A673 (cell line): ENCODE results near the gene LDB2.

ENCODE experiments used
- EZH2 ChIP-seq: fragments of 200-600 bp; sonication (generic); IDR thresholded peaks from 2 replicates; pipeline ENCODE4 v1.6.1; 2017; ENCODE audit warnings: borderline replicate concordance, low read depth, mild to moderate bottlenecking, mixed read lengths, antibody characterized with exemption, low read length; ENCODE audit not compliant: poor library complexity, severe bottlenecking
- TF ChIP-seq, protein P1 (sequence below): fragments of 300-800, 200-600 bp; sonication (generic); conservative IDR thresholded peaks from 2 replicates; pipeline ENCODE4 v1.5.1; 2017; ENCODE audit warnings: low read depth, mild to moderate bottlenecking, antibody characterized with exemption, low read length, moderate library complexity, mixed read lengths

DNA sequence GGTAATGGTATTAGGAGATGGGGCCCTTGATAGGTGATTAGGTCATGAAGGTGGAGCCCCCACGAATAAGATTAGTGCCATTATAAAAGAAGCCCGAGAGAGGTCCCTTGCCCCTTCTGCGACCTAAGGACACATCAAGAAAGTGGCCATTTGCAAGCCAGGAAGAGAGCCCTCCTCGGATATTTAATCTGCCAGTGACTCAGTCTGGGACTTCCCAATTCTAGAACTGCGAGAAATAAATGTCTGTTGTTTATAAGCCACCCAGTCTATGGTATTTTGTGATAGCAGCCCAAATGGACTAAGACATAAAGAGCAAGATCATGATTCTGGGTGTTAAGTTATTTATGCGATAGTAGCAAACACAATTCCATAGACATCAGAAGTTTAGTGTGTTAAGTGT is 192.2 kb downstream of the LDB2 start:
- TF ChIP-seq, protein P1, sequence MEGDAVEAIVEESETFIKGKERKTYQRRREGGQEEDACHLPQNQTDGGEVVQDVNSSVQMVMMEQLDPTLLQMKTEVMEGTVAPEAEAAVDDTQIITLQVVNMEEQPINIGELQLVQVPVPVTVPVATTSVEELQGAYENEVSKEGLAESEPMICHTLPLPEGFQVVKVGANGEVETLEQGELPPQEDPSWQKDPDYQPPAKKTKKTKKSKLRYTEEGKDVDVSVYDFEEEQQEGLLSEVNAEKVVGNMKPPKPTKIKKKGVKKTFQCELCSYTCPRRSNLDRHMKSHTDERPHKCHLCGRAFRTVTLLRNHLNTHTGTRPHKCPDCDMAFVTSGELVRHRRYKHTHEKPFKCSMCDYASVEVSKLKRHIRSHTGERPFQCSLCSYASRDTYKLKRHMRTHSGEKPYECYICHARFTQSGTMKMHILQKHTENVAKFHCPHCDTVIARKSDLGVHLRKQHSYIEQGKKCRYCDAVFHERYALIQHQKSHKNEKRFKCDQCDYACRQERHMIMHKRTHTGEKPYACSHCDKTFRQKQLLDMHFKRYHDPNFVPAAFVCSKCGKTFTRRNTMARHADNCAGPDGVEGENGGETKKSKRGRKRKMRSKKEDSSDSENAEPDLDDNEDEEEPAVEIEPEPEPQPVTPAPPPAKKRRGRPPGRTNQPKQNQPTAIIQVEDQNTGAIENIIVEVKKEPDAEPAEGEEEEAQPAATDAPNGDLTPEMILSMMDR: no peak
- TF ChIP-seq EZH2: no peak
